Ascending aorta (tissue), 2 donors: ENCODE results near the gene IL31RA. TPM values are rescaled to one million over a fixed set of nuclear protein-coding genes. Genes with fewer than 3 reads are reported as not detected.

Experiments
- DNase-seq, 2 donors: peaks; one replicate each; pipeline ENCODE4 v3.0.0-alpha.2; 2019; ENCODE audit warnings: low spot score in 2 of 2
- H3K27ac ChIP-seq, 2 donors: fragments of 200-600 bp; sonication (generic); one replicate each; pipeline ENCODE4 v1.5.1; 2016 to 2017; ENCODE audit warnings: mild to moderate bottlenecking in 1 of 2
- H3K27me3 ChIP-seq: fragments of 200-600 bp; sonication (generic); one replicate; pipeline ENCODE4 v1.5.1; 2017
- H3K36me3 ChIP-seq, 2 donors: fragments of 200-600 bp; sonication (generic); one replicate each; pipeline ENCODE4 v1.5.1; 2016
- H3K4me1 ChIP-seq, 2 donors: fragments of 200-600 bp; sonication (generic); one replicate each; pipeline ENCODE4 v1.5.1; 2016 to 2017; ENCODE audit warnings: mild to moderate bottlenecking in 1 of 2
- H3K4me3 ChIP-seq, 2 donors: fragments of 200-600 bp; sonication (generic); one replicate each; pipeline ENCODE4 v1.5.1; 2016 to 2017; ENCODE audit warnings: mild to moderate bottlenecking in 1 of 2
- H3K9me3 ChIP-seq, 2 donors: fragments of 200-600 bp; sonication (generic); one replicate each; pipeline ENCODE4 v1.5.1; 2016
- CTCF ChIP-seq, 3 experiments: fragments of 200-600 bp in 2 of 3; fragments of 450-650 bp in 1 of 3; sonication (generic) in 2 of 3; IDR thresholded peaks; one replicate each; pipeline ENCODE4 v1.5.1; 2016 to 2019; ENCODE audit warnings: antibody characterized with exemption in 3 of 3, mild to moderate bottlenecking in 1 of 3, moderate library complexity in 1 of 3
- intact Hi-C: fragments of 100-400 bp; cut with DNase I; formaldehyde crosslinking; loops from one replicate; pipeline ENCODE4 v1.15.1; 2023
- total RNA-seq: library from RNA; depleted of rRNA; stranded (reverse); fragments of >200 nt; gene quantifications from one replicate; pipeline ENCODE4 v1.1.0, GENCODE V29; 2016

The IL31RA gene
- total RNA-seq, 1 donor from 2014 or later: not detected

DNA sequence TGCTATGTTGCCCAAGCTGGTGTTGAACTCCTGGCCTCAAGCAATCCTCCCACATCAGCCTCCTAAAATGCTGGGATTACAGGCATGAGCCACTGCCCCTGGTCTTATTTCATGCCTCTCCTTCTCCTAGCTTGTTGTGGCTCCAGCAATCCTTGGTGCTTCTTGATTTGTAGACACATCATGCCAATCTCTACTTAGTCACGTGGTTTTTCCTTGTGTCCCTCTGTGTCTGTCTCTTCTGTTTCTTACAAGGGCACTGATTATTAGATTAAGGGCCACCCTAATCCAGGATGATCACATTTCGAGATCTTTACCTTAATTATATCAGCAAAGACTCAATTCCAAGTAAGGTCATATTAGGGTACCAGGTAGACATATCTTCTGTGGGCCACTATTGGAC is 9.2 kb upstream of the IL31RA start:
- H3K36me3 ChIP-seq: no peaks in the 10 kb centered on the region
- no peak overlapping the region for H3K4me3 ChIP-seq
- intact Hi-C loops: no loop called here
- H3K27me3 ChIP-seq: no peaks in the 10 kb centered on the region
- peaks cover 0 to 8% of the 10 kb centered on the region in 2 donors for H3K9me3 ChIP-seq
- H3K27ac ChIP-seq: no peak overlapping the region
- TF ChIP-seq CTCF (IDR thresholded peaks at IDR 0.05): no peak
- DNase-seq: no peak
- no peaks in the 10 kb centered on the region for H3K4me1 ChIP-seq

DNA sequence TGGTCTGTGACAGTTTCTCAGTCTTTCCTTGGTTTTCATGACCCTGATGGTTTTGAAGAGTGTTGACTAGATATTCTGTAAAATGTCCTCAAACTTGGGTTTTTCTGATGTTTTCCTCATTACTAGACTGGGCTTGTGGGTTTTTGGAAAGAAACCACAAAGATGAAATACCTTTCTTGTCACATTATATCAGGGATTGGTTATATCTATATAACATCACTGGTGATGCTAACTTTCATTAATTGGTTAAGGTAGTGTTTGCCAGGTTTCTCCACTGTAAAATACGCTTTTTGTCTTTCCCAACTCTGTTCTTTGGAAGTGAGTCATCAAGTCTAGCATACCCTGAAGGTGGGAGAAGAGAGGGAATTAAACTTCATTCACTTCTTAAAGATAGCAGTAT is 3.3 kb upstream of the IL31RA start:
- Histone ChIP-seq H3K4me1 (no peaks in the 10 kb centered on the region), H3K4me3 (no peak overlapping the region), H3K27me3 (no peaks in the 10 kb centered on the region), H3K36me3 (no peaks in the 10 kb centered on the region), H3K9me3 (peaks cover 0 to 8% of the 10 kb centered on the region in 2 donors), H3K27ac (no peak overlapping the region)
- intact Hi-C loops: no loop called here
- TF ChIP-seq CTCF (IDR thresholded peaks at IDR 0.05): no peak
- DNase-seq: no peak

- no peak overlapping the region for H3K27ac ChIP-seq
- H3K4me1 ChIP-seq: no peaks in the 10 kb centered on the region
- H3K27me3 ChIP-seq: no peaks in the 10 kb centered on the region
- H3K4me3 ChIP-seq: no peak overlapping the region
- peaks cover 0 to 8% of the 10 kb centered on the region in 2 donors for H3K9me3 ChIP-seq
- intact Hi-C loops: no loop called here
- no peaks in the 10 kb centered on the region for H3K36me3 ChIP-seq
- TF ChIP-seq CTCF (IDR thresholded peaks at IDR 0.05): no peak
- no peak for DNase-seq
These were observed 2.4 kb upstream of the IL31RA start for GRCh38 chr5:55848783-55849182.

GRCh38 chr5:55851675-55851979 is 470 bp downstream of the IL31RA start:
- no peaks in the 10 kb centered on the region for H3K27me3 ChIP-seq
- DNase-seq: no peak
- intact Hi-C loops: no loop called here
- TF ChIP-seq CTCF (IDR thresholded peaks at IDR 0.05): no peak
- H3K4me3 ChIP-seq: peak overlapping the region in 1 of 2 donors; percentile 46
- no peaks in the 10 kb centered on the region for H3K4me1 ChIP-seq
- H3K27ac ChIP-seq: no peak overlapping the region
- no peaks in the 10 kb centered on the region for H3K9me3 ChIP-seq
- no peaks in the 10 kb centered on the region for H3K36me3 ChIP-seq

DNA sequence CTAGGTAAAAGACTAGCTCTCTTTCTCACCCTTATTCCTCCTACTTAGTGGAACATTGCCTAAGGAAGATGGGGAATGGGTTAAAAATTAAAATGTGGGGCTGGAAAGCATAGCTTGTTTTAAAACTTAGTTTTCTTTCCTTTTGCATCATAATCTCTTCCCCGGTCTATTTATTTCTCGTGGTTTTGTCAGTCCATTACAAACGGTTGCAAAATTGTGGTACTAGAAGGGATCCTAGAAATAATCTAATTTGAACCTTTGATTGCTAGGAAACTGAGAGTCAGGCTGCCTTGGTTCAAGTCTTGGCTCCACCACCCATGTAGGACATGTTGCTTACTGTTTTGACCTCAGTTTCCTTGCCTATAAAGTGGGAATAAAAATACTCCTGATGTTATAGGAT is 1.3 kb downstream of the IL31RA start:
- DNase-seq: no peak
- intact Hi-C loops: no loop called here

More for the DNA sequence above, 1.3 kb downstream of the IL31RA start:
- no peak for TF ChIP-seq CTCF (IDR thresholded peaks at IDR 0.05)
- Histone ChIP-seq H3K27me3 (no peaks in the 10 kb centered on the region), H3K27ac (no peak overlapping the region), H3K4me3 (peak overlapping the region in 1 of 2 donors; percentile 46), H3K4me1 (no peaks in the 10 kb centered on the region), H3K9me3 (no peaks in the 10 kb centered on the region), H3K36me3 (no peaks in the 10 kb centered on the region)
